Endothelial cell (in vitro differentiated cells): Measurements from ENCODE around the gene SLC25A34. TPM values are rescaled to one million over a fixed set of nuclear protein-coding genes. Genes with fewer than 3 reads are reported as not detected.

Experiments used
- DNase-seq: peaks from one replicate; pipeline ENCODE4 v3.0.0; 2021; ENCODE audit warnings: low spot score
- H3K27ac Mint-ChIP-seq: one replicate; pipeline ENCODE4 v1.8.0; 2021; ENCODE audit warnings: mixed read lengths, inconsistent platforms; ENCODE audit not compliant: unreplicated experiment
- H3K27me3 Mint-ChIP-seq: one replicate; pipeline ENCODE4 v1.8.0; 2021; ENCODE audit warnings: mild to moderate bottlenecking, moderate library complexity, mixed read lengths, inconsistent platforms; ENCODE audit not compliant: unreplicated experiment
- H3K36me3 Mint-ChIP-seq: one replicate; pipeline ENCODE4 v1.8.0; 2021; ENCODE audit warnings: mild to moderate bottlenecking, low read depth, mixed read lengths, inconsistent platforms; ENCODE audit not compliant: unreplicated experiment
- H3K4me1 Mint-ChIP-seq: one replicate; pipeline ENCODE4 v1.8.0; 2021; ENCODE audit warnings: mild to moderate bottlenecking, mixed read lengths, inconsistent platforms; ENCODE audit not compliant: unreplicated experiment
- H3K4me3 Mint-ChIP-seq: one replicate; pipeline ENCODE4 v1.8.0; 2021; ENCODE audit warnings: mild to moderate bottlenecking, mixed read lengths, inconsistent platforms; ENCODE audit not compliant: unreplicated experiment
- H3K9me3 Mint-ChIP-seq: one replicate; pipeline ENCODE4 v1.8.0; 2021; ENCODE audit warnings: mixed read lengths, inconsistent platforms; ENCODE audit not compliant: unreplicated experiment
- CTCF ChIP-seq: fragments of 200-600 bp; sonication (generic); IDR thresholded peaks from one replicate; pipeline ENCODE4 v1.5.0; 2021; ENCODE audit warnings: antibody characterized with exemption; ENCODE audit not compliant: unreplicated experiment
- total RNA-seq: library from RNA; stranded (reverse); fragmentation: NEBNext Ultra II Directional; extraction: Animal tissue kit (Norgen Biotek cat#: 25700); gene quantifications from one replicate; pipeline ENCODE4 v1.2.1, GENCODE V29; 2021; ENCODE audit not compliant: unreplicated experiment

SLC25A34 gene
- total RNA-seq, 1 donor from 2014 or later: 3.5 TPM

- H3K27ac Mint-ChIP-seq: no peak overlapping the region
- no peak for TF ChIP-seq CTCF
- peaks cover 7% of the 10 kb centered on the region for H3K4me1 Mint-ChIP-seq
Observed at GRCh38 chr1:15724949-15725880, 10.8 kb upstream of the SLC25A34 start.

DNA sequence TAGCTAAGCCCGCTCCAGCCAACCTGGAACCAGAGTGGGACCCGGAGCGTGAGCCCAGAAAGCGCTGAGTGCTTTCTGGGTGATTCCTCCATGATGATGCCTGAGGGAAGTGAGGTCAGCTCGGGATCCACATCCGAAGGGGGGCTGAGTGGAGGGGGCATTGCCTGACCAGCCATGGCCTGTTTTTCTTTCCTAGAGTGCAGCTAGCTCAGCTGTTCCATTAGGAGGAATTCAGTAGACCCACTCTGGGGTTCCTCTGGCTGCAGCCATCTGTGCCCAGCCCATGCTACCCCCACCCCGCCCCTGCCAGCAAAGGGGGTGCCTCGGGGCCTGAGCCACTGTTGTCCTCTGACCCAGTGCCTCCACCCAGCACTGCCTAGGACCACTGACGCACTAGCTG, 9.6 kb upstream of the SLC25A34 start:
- Mint-ChIP-seq H3K4me3 (no peak overlapping the region), H3K9me3 (no peaks in the 10 kb centered on the region), H3K36me3 (peaks cover 32% of the 10 kb centered on the region), H3K27me3 (peaks cover 5% of the 10 kb centered on the region), H3K4me1 (no peaks in the 10 kb centered on the region), H3K27ac (no peak overlapping the region)
- DNase-seq: no peak
- no peak for TF ChIP-seq CTCF

More at GRCh38 chr1:15724949-15725880, 10.8 kb upstream of the SLC25A34 start:
- no peak for DNase-seq
- Mint-ChIP-seq H3K36me3 (peaks cover 32% of the 10 kb centered on the region), H3K27me3 (peaks cover 5% of the 10 kb centered on the region), H3K9me3 (no peaks in the 10 kb centered on the region), H3K4me3 (no peak overlapping the region)

- Mint-ChIP-seq H3K36me3 (peaks cover 32% of the 10 kb centered on the region), H3K27ac (no peak overlapping the region), H3K9me3 (no peaks in the 10 kb centered on the region), H3K27me3 (peaks cover 6% of the 10 kb centered on the region), H3K4me1 (no peaks in the 10 kb centered on the region), H3K4me3 (no peak overlapping the region)
- no peak for TF ChIP-seq CTCF
- DNase-seq: no peak
Observed at GRCh38 chr1:15727021-15727420, 9.0 kb upstream of the SLC25A34 start.

- H3K27me3 Mint-ChIP-seq: peaks cover 6% of the 10 kb centered on the region
- no peak for DNase-seq
- H3K4me1 Mint-ChIP-seq: no peaks in the 10 kb centered on the region
- H3K9me3 Mint-ChIP-seq: no peaks in the 10 kb centered on the region
- TF ChIP-seq CTCF: no peak
- peak overlapping the region; percentile 37 for H3K4me3 Mint-ChIP-seq
- H3K27ac Mint-ChIP-seq: peak overlapping the region; percentile 48
- peaks cover 34% of the 10 kb centered on the region for H3K36me3 Mint-ChIP-seq
Observed at GRCh38 chr1:15727424-15727823, 8.6 kb upstream of the SLC25A34 start.

GRCh38 chr1:15727866-15728534, 8.1 kb upstream of the SLC25A34 start:
- Mint-ChIP-seq H3K4me3 (peak overlapping the region; percentile 37), H3K4me1 (no peaks in the 10 kb centered on the region), H3K27ac (no peak overlapping the region), H3K36me3 (peaks cover 30% of the 10 kb centered on the region), H3K27me3 (peaks cover 8% of the 10 kb centered on the region), H3K9me3 (no peaks in the 10 kb centered on the region)
- DNase-seq: no peak
- no peak for TF ChIP-seq CTCF
